Activated CD4-positive, alpha-beta T cell treated with anti-CD3 and anti-CD28 coated beads for 1 hour (primary cell): ENCODE data around the gene TM7SF2.
"Not testable (repeated sequence)": the region's sequence is repeated elsewhere in the genome, so short reads cannot be mapped to it uniquely, and the experiment has no call there.

ENCODE experiments used
- DNase-seq: peaks from one replicate; pipeline ENCODE4 v3.0.0-alpha.2; 2020

Gene TM7SF2

DNA sequence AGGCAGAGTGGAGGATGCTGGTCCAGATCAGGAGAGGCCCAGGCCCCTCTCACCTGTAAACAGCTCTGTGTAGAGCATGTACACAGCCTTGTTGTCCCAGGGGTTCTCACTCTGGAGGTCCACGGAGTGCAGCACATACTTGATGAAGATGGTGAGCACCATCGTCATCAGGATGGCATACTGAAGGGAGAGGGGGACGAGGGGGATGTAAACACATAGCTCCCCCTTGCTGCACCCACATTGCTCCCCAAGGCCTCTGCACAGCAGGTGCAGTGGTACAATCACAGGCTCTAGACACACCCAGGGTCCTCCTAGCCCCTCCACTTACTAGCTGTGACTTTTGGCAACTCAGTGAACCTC lies 19.7 kb downstream of the TM7SF2 start:
- no peak for DNase-seq

DNA sequence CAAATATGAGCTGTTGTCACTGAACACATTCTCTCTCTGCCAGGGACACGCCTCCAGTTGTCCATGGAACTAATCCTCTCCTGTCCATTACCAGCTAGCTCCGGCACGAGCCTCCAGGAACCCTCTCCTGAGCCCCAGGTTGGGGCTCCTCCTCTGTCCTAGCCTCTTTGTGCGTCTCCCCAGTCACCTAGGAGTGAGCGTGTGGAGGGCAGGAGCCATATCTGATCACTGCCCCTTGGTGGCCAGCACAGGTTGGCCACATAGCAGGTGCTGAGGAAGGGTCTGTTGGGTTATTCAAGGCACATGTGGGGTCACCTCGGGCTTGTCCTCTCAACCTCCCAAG lies 20.2 kb downstream of the TM7SF2 start:
- no peak for DNase-seq

DNA sequence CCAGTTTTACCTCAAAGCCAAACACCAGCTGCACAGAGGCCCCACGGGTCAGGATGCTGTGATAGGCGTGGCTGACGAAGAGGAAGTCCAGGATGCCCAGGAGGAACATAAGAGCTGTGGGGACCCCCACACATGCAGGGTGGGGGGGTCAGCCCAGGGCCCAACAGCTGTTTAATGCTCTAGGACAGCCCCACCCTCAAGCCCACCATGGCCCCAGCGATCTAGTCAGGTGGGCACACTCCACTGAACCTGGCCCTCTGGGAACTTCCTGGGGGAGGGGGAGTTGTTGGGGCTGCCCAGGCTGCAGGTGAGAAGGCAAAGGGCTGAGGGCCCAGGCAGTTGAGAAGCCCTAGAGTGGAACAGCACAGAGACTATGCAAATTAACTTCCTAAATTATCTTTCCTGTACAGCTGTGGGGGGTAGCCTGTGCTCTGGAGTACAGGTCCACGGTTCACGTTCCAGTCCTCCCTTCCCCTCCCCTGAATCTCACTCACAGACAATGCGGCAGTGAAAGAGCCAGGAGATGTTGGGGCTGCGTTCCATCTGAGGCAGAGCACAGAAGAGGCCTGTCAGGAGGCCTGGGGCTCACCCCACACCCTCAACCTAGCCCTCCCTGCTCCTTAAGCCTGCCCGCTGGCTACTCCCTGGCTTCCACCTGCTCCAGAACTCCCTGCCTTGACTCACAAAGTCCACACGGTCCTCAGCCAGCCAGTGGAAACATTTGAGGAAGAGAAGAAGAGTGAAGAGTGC lies 20.7 kb downstream of the TM7SF2 start:
- no peak for DNase-seq

DNA sequence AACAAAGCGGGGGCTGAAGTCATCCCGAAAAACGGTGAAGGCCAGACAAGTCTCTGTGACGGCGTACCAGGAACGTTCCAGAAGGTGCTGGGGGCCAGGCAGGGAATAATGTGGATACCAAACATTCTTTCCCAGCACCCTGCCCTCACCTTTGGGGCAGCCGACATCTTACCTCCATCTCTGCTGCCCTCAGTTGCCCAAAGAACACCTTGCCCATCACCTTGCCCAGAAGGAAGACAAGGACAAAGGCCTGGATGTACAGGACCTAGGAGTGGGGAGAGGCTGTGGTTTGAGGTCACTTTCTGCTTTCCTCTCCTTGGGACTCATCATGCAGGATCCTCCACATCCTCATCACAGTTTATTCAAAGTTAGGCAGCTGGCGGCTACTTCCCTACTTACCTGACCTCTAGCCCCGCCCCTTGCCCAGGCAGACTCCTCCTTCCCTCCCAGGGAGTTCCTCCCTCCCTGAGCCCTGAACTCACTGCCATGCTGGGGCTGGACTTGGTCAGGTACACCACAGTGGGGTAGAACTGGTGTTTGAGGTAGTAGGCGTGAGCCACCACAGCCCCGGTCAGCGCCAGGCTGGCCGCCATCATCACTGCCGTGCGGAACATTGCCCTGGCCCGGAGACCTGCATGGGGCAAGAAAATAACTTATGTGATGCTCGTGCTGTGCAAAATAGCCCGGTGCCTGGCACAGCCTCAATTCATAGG lies 21.5 kb downstream of the TM7SF2 start:
- DNase-seq: no peak

DNA sequence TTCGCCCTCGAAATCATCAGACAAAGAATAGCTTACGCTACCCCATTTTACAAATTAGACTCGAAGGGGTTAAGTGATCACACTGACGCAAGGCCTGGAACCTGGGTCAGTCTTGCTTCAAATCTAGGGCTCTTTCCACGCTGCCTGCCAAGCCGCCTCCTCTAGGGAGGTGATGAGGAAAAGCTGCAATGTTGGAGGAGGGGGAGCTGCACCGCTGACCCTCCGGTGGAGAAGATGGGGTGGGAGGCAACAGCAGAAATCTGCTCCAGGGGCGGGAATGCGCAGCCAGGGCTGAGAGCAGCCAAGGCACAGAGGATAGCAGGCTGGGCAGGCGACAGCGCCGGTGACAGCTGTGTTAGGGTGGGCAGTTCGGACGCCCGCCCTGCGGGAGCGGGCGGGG lies 22.1 kb downstream of the TM7SF2 start:
- no peak for DNase-seq

DNA sequence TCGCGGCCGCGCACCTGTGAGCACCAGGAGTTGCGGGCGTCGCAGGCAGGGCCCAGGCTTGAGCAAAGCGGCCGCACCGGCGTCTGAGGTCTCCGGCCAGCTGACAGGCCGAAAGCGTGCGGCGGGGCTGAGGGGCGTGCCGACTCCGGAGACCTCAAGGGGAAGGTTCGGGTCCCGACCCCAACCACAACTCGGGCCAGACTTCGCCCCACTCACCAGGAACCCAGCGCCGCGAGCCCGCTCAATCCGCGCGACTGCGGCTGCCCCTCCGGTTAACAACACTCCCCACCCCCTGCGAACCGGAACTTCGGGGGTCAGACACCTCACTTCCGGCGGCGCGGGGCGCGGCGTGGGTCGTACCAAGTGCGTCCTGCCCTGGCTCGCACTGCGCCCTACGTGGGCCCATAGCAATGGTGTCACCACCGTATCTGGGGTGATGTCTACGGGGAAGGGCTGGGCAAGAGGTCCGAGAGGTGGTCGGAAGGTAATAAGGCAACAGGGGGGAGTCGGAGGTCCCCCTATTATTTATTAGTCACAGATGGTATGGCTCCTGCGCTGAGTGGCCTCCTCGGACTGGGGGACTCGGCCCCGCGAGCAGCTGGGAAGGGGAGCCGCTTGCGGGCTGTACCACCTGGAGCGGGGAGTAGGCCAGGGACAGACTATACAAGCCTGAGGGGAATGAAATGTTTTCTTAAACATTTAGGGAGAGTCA lies 22.7 kb downstream of the TM7SF2 start, which contains the start of gene SYVN1:
SYVN1 (minus strand) TSS at position 280 of the 712 bp plus-strand sequence. CDS start 918 bp downstream, outside the sequence.
- peak; percentile 87 for DNase-seq

DNA sequence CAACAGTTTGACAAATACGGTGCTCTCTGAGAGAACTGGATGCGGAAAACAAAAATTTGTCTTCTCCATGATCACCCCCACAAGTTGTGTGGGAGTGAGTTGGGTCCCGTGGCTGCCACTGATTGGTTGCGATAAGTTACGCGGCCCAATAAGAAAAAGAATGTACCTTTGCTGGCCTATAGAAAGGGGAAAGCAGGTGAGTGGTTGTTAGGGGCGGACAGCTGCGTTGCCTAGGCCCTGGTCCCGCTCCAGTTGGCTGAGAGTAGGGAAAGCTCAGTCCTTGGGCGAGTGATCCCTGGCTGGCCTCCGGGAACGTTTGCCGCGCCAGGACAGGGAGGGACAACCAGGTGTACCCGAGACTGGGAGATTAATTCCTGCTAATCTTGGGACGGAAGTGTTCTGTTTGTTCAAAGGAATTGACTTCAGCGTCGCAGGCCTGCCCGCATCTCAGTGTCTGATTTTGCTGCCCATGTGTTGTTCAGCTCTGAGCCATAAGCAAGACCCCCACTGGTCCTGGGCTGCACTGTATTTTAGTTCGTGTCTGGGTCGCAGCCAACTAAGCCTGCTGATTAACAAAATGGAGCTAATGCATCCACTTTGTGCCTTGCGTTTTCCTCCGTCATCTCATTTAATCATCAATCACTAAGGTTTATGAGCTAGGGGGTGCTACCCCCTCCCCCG lies 23.4 kb downstream of the TM7SF2 start:
- peak; percentile 73 for DNase-seq

DNA sequence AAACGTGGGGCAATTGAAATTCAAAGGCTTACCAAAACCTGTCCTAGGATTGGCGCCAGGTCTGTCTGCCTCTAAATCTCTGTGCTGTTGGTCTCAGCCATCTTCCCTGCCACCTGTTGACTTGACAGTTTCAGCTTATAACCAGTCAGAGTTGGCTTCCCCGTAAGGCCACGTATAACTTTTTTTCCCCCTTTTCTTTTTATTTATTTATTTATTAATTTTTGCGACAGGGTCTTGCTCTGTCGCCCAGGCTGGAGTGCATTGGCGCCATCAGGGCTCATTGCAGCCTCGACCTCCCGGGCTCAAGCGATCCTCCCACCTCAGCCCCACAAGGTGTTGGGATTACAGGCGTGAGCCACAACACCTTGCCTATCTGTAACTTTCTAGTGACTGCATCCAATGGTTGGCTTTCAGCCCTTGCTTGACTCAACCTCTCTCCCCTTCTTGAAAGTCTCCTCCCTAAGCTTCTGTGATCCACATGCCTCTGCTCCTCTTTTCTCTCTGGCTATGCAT lies 24.0 kb downstream of the TM7SF2 start:
- no peak for DNase-seq

DNA sequence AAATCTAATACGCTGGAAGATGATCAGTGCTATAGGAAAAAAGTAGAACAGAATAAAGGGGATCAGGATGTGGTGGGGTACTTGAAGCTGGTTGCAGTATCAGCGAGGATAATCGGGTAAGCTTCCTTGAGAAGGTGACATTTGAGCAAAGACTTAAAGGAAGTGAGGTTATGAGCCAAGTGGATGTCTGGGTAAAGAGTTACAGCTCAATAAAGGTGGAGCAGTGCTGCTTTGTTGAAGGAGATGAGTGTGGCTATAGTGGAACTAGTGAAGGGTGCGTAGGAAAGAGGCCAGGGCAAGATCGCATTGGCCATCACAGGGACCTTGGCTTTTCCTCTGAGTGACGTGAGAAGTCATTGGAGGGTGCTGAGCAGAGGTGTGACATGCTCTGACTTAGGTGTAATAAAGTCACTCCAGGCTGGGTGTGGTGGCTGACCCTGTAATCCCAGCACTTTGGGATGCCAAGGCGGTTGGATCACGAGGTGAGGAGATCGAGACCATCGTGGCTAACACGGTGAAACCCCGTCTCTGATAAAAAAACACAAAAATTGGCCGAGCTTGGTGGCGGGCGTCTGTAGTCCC lies 24.9 kb downstream of the TM7SF2 start:
- no peak for DNase-seq

DNA sequence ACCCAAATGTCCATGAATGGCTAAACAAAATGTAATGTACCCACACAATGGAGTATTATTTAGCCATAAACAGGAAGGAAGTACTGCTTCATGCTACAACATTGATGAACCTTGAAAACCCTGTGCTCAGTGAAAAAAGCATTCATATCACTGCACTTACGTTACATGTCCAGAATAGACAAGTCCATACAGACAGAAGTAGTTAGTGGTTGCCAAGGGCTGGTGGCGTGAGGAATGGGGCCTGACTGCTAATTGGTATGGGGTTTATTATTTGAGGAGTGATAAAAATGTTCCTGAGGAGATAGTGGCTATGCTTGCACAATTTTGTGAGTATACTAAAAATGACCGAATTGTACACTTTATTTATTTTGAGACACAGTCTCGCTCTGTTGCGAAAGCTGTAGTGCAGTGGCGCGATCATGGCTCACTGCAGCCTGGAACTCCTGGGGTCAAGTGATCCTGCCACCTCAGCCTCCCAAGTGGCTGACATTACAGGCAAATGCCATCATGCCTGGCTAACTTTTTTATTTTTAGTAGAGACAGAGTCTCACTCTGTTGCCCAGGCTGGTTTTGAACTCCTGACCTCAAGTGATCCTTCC lies 30.3 kb downstream of the TM7SF2 start:
- no peak for DNase-seq

DNA sequence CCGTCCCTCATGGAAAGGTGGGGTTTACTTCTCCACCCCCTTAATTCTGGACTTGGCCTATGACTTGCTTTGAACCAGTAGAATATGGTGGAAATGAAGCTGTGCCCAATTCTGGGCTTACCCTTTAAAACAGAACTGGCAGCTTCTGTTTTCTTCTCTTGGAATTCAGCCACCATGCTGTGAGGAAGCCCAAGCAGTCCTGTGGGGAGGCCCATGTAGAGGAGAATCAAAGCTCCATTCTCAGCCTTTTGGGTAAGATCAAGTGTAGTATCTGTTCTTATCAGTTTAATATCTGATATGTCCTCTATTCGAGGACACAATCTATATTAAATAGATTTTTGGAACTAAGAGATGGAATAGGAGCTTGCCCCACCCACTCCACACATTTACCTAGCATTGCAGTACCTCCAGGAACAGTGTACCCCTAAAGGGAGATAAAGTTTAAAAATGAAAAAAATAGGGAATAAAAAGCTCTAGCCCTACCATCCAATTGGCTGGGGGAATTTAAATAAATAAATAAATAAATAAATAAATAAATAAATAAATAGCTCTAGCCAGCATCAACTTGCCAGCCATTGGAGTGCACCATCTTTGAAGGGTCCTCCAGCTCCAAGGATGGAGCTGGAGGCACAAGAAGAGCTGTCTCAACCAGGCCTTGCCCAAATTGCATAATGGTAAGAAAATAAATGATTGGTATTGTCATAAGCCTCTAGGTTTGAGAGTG lies 35.8 kb downstream of the TM7SF2 start:
- DNase-seq: no peak

DNA sequence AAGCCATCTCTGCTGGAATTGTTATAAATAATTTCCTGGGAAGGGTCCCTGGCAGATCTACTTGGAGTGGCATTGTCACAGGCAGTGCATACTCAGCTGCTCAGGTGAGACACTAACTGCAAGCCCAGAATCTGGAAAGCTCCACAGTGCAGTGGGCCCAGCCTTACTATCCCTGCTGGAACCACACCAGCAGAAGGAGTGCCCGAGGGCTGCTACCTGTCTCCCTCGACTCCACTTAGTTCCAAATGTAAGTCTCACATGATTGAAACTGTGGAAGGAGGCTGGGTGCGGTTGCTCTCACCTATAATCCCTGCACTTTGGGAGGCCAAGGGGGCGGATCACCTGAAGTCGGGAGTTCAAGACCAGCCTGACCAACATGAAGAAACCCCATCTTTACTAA lies 37.0 kb downstream of the TM7SF2 start:
- no peak for DNase-seq

DNA sequence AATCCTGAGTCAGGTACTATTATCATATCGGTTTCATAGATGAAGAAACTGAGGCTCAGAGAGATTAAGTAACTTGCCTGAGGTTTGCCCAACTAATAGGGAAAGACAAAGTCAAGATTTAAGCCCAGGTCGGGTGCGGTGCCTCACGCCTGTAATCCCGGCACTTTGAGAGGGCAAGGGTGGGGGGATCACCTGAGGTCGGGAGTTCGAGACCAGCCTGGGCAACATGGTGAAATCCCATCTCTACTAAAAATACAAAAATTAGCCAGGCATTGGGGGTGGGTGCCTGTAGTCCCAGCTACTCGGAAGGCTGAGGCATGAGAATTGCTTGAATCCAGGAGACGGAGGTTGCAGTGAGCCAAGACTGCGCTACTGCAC lies 38.4 kb downstream of the TM7SF2 start:
- not testable (repeated sequence) for DNase-seq

DNA sequence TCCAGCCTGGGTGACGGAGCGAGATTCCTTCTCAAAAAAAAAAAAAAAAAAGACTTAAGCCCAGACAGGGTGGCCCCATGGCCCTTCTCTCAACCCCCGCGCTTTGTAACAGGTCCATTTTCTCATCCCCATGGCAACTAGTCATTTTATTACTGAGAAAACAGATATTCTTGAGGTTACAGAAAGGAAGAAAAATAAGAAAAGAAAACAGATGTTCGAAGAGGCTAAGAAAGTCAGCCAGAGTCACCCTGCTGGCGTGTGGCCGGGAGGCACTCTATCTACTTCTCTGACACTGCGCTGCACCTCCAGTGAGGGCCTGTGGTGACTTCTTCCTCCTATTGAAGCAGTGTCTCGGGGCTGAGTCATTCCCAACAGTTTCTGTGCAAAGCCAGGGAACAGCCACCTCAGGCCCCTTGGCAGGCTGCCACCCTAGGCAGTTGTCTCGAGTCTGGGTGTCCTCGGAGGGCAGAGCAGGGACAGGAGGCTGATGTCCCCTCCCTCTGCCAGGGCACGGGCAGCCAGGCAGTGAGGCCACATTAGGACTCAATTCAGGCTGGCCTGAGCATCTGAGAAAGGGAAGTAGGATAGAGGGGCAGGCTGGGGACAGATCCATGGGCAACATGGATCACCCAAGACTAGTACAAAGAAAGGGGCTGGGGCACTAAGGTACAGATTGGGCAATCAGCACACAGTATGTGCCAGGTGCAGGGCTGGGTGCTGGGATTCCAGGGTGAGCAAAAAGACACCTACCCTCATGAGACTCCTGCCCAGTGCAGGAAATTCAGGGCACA lies 39.0 kb downstream of the TM7SF2 start:
- no peak for DNase-seq

DNA sequence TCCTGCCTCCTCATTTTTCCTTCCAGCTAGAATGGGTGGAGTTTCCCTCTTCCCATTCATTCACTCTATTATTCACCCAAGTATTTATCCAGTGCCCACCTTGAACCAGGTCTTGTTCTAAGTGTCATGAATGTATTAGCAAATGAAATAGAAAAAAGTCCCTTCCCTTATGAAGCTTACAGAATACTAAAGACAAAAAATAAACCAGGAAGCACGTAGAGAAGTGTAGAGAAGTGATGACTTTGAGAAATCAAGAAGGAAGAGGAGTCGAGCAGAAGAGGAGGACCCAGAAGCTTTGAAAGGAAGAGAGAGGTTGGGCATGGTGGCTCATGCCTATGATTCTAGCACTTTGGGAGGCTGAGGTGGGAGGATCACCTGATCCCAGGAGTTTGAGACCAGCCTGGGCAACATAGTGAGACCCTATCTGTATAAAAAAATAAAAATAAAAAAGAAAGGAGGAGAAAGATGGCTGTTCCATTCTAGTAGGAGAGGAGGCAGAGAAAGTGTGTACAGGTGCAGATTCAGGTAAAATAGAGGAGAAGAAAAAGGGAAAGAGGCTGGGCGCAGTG lies 39.7 kb downstream of the TM7SF2 start:
- DNase-seq: no peak

DNA sequence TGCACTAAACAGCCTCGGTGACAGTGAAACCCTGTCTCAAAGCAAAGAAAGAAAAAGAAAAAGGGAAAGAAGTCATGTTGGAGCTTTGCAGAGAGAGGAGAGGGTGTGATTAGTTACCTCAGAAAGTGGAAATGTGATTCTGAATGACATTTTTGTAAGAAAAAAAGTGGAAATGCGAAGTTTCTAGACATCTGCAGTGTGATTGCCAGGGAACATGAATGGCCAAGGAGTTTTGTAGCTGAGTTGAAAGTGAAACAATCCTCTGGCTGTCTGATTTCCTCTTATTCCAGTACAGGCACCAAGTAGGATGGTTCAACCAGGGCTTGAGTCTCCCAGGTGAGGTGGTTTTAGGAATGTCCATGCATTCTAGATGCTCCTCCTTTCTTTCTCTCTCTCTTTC lies 40.5 kb downstream of the TM7SF2 start:
- DNase-seq: no peak

DNA sequence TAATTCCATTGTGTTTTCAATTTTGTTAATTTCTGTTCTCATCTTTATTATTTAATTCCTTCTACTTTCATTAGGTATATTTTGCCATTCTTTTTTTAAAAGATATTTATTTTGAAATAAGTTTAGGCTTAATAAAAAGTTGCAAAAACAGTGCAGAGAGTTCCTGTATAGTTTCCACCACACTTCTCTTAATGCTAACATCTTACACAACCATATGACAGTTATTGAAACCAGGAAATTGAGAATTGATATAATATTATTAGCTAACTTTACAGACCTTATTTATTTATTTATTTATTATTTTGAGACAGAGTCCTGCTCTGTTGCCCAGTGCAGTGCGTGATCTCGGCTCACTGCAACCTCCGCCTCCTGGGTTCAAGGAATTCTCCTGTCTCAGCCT lies 44.6 kb downstream of the TM7SF2 start:
- no peak for DNase-seq

DNA sequence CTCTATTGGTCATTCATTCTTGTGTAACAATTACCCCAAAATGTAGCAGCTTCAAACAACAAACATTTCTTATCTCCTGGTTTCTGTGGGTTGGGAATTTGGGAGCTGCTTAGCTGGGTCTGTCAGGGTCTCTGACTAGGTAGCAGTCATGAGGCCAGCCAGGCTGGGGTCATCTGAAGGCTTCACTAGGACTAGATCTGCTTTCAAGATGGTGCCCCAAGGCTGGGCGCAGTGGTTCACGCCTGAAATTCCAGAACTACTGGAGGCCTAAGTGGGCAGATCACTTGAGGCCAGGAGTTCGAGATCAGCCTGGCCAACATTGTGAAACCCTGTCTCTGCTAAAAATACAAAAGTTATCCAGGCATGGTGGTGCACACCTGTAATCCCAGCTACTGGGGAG lies 45.3 kb downstream of the TM7SF2 start:
- DNase-seq: no peak

DNA sequence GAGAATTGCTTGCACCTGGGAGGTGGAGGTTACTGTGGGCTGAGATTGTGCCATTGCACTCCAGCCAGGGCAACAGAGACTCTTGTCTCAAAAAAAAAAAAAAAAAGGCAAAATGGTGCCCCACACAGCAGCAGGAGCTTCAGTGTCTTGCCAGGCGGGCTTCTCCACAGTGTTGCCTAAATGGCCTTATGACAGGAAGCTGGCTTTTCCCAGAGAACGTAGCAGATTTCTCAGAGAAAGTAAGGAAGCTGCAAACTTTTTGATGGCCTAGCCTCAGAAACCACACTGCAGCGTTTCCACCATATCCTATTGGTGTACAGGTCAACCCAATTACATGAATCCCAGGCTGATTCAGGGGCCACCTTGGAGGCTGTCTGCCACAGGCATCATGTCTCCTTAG lies 45.7 kb downstream of the TM7SF2 start:
- DNase-seq: no peak

DNA sequence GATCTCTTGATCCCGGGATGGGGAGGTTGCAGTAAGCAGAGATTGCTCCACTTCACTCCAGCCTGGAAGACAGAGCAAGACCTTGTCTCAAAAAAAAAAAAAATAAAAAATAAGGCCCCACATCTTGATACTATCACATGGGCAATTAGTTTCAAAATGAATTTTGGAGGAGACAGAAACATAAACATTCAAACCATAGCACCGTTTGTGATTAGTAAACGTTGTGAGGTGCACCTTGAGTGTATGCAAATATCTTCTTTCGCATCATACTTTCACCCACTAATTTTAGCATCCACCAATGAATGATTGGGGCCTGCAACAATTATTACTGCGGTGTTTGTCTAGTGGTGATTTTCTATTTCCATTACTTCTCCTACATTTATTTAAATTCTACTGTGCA lies 47.3 kb downstream of the TM7SF2 start:
- no peak for DNase-seq

DNA sequence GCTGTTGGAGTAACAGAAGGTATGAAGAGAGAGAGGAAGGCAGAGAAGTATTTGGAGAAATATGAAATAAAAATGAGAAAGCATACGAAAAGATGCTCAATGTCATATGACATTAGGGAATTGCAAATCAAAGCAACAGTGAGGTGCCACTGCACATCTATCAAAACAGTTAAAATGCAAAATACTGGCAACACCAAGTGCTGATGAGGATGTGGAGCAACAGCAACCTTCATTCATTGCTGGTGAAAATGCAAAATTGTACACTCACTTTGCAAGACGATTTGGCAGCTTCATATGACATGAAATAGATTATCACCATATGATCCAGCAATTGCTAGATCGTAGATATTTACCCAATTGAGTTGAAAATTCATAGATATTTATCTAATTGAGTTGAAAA lies 49.0 kb downstream of the TM7SF2 start:
- no peak for DNase-seq
